ENCODE measurements around the gene IRAK2. TPM values are rescaled to one million over a fixed set of nuclear protein-coding genes. Genes with fewer than 3 reads are reported as not detected.

The IRAK2 gene
- total and polyA plus RNA-seq, 2 of the 8 experiments (the other 6 are each of a cell fraction or from before 2014, with no cell fraction given): 1.5 TPM

GRCh38 chr3:10247679-10248183, 83.0 kb downstream of the IRAK2 start:
- no peak overlapping the region for H2BK120ac ChIP-seq (replicated peaks; ENCODE audit: low read depth, low read length)
- H3K23ac ChIP-seq (ENCODE audit: insufficient read length): no peak overlapping the region
- no peaks in the 10 kb centered on the region for H4K20me1 ChIP-seq (replicated peaks in 1 of 2; ENCODE audit: control insufficient read depth in 1 of 2, insufficient read depth in 2 of 2, low read length in 2 of 2)
- CTCF ChIA-PET (ENCODE audit: partially characterized antibody): interaction anchor here (0.6 to 1.3 kb wide), 4 partner anchors 9 to 151 kb away, joined by 3 to 5 read pairs (median 4); no protein-coding TSS in a partner anchor
- H3K18ac ChIP-seq (ENCODE audit: extremely low read depth, low read length): no peak overlapping the region; the same call in none of the 2 replicates
- H2AK5ac ChIP-seq (ENCODE audit: low read depth, low read length): no peak overlapping the region
- TF ChIP-seq YY1 (IDR thresholded peaks at IDR 0.05; ENCODE audit: low read depth, low read length): no peak
- TF ChIP-seq, protein P1, sequence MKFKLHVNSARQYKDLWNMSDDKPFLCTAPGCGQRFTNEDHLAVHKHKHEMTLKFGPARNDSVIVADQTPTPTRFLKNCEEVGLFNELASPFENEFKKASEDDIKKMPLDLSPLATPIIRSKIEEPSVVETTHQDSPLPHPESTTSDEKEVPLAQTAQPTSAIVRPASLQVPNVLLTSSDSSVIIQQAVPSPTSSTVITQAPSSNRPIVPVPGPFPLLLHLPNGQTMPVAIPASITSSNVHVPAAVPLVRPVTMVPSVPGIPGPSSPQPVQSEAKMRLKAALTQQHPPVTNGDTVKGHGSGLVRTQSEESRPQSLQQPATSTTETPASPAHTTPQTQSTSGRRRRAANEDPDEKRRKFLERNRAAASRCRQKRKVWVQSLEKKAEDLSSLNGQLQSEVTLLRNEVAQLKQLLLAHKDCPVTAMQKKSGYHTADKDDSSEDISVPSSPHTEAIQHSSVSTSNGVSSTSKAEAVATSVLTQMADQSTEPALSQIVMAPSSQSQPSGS (IDR thresholded peaks at IDR 0.05; ENCODE audit: low read length): 0 out of 2 replicates have a peak, but pooled peaks have one; percentile 35
- TF ChIP-seq ASH2L (IDR thresholded peaks at IDR 0.05; ENCODE audit: low read length): peak; percentile 65
- TF ChIP-seq, protein P2, sequence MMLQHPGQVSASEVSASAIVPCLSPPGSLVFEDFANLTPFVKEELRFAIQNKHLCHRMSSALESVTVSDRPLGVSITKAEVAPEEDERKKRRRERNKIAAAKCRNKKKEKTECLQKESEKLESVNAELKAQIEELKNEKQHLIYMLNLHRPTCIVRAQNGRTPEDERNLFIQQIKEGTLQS (IDR thresholded peaks at IDR 0.05; ENCODE audit: insufficient read depth, low read depth, low read length): no peak
- no peak for FAIRE-seq
- no peak overlapping the region for H3K14ac ChIP-seq (ENCODE audit: insufficient read length)
- no peak overlapping the region for H2AFZ ChIP-seq (ENCODE audit: low read length)
- peaks cover 0 to 3% (median 2%) of the 10 kb centered on the region in 4 experiments; a peak in 2 of 8 replicates for H3K36me3 ChIP-seq (ENCODE audit: control insufficient read depth in 2 of 4, insufficient read depth in 4 of 4, low read length in 3 of 4)
- no peak overlapping the region for H3K27ac ChIP-seq (ENCODE audit: low read depth, low read length)
- no peak overlapping the region for H2BK12ac ChIP-seq (ENCODE audit: low read depth, low read length)
- no peak overlapping the region for H2BK15ac ChIP-seq (ENCODE audit: low read length)
- H3K79me2 ChIP-seq (ENCODE audit: control insufficient read depth in 1 of 2, insufficient read depth in 2 of 2, low read length in 2 of 2): peaks cover 0 to 26% of the 10 kb centered on the region in 2 experiments; a peak in 2 of 4 replicates
- no peak overlapping the region for H4K8ac ChIP-seq (ENCODE audit: extremely low read depth, insufficient read depth, low read length)
- POLR2A ChIA-PET (ENCODE audit: partially characterized antibody): interaction anchor here (0.7 to 4.7 kb wide), 16 partner anchors 8 to 109 kb away, joined by 3 to 26 read pairs (median 4); partner anchors contain the start of gene IRAK2
- H3K79me1 ChIP-seq (ENCODE audit: low read depth, low read length): peaks cover 11% of the 10 kb centered on the region
- H3K56ac ChIP-seq (replicated peaks; ENCODE audit: insufficient read length, low read depth, low read length): no peak overlapping the region
- H3K4ac ChIP-seq (replicated peaks; ENCODE audit: insufficient read length, low read depth, low read length): no peak overlapping the region
- H3K9ac ChIP-seq (replicated peaks in 1 of 4; ENCODE audit: extremely low read depth in 1 of 4, low read depth in 3 of 4, low read length in 3 of 4): no peak overlapping the region
- no peak overlapping the region for H4K91ac ChIP-seq (replicated peaks; ENCODE audit: insufficient read length, low read length)
- no peak overlapping the region for H2BK5ac ChIP-seq (ENCODE audit: low read depth, low read length)
- peaks cover 12% of the 10 kb centered on the region; the same call in 1 of the 2 replicates for H3K23me2 ChIP-seq (ENCODE audit: low read depth, low read length)
- H4K5ac ChIP-seq (ENCODE audit: insufficient read length, low read depth, low read length): no peak overlapping the region
- no peaks in the 10 kb centered on the region for H3K27me3 ChIP-seq (replicated peaks in 1 of 4; ENCODE audit: control insufficient read depth in 3 of 4, extremely low read depth in 1 of 4, insufficient read depth in 3 of 4, low read length in 3 of 4)
- H3K4me1 ChIP-seq (replicated peaks in 1 of 4; ENCODE audit: control insufficient read depth in 3 of 4, insufficient read depth in 4 of 4, low read length in 3 of 4): peaks cover 0 to 11% (median 7%) of the 10 kb centered on the region in 4 experiments; a peak in 6 of 7 replicates
- peak overlapping the region in 3 of 4 experiments; percentile 4 to 89 (median 6); a peak in 5 of 8 replicates for H3K4me3 ChIP-seq (ENCODE audit: extremely low read depth in 1 of 4, insufficient read depth in 2 of 4, low read depth in 3 of 4, low read length in 4 of 4)
- WGBS, 2 experiments (ENCODE audit: extremely low coverage in 1 of 2, insufficient coverage in 1 of 2, insufficient read length in 1 of 2, insufficient replicate concordance in 2 of 2, low coverage in 1 of 2, low lambda C conversion rate in 2 of 2, missing lambda C conversion rate in 1 of 2): 65% methylated on average over 14 of the region's 14 CpGs; no CpG with 5 or more reads in 1 of the 2 experiments
- H3K4me2 ChIP-seq (ENCODE audit: insufficient read depth in 1 of 2, low read depth in 2 of 2, low read length in 2 of 2): peak overlapping the region; percentile 42 to 99
- DNase-seq (ENCODE audit: low read depth in 1 of 2, low spot score in 2 of 2): no peak
- H3K9me3 ChIP-seq (ENCODE audit: insufficient read depth in 2 of 2, low read depth in 1 of 2, low read length in 1 of 2): no peaks in the 10 kb centered on the region
- no peak overlapping the region for H2BK20ac ChIP-seq (ENCODE audit: low read length)

All from H1 (cell line).